Glomerular visceral epithelial cell (primary cell): ENCODE results near the gene SLC5A10.
"Not testable (repeated sequence)": the region's sequence is repeated elsewhere in the genome, so short reads cannot be mapped to it uniquely, and the experiment has no call there.

Source experiments
- DNase-seq: peaks from one replicate; pipeline ENCODE4 v3.0.0-alpha.2; 2016; ENCODE audit errors: extremely low spot score

SLC5A10 gene

GRCh38 chr17:19040350-19040749 is 88.4 kb downstream of the SLC5A10 start:
- DNase-seq = not testable (repeated sequence)

GRCh38 chr17:19041871-19042270 is 89.9 kb downstream of the SLC5A10 start:
- DNase-seq = not testable (repeated sequence)

GRCh38 chr17:19042369-19042768 is 90.4 kb downstream of the SLC5A10 start:
- DNase-seq = not testable (repeated sequence)

GRCh38 chr17:19043032-19043431 is 91.1 kb downstream of the SLC5A10 start:
- not testable (repeated sequence) for DNase-seq

GRCh38 chr17:19044643-19045042 is 92.7 kb downstream of the SLC5A10 start:
- DNase-seq = not testable (repeated sequence)

GRCh38 chr17:19046782-19047375 is 94.9 kb downstream of the SLC5A10 start, which contains the start of gene GRAP:
Gene GRAP (minus strand): TSS chr17:19046957. CDS start chr17:19046926, 31 bp downstream.
- not testable (repeated sequence) for DNase-seq

- not testable (repeated sequence) for DNase-seq
Observed at GRCh38 chr17:19047510-19047909, 95.5 kb downstream of the SLC5A10 start.

- DNase-seq = not testable (repeated sequence)
Observed at GRCh38 chr17:19048826-19049225, 96.9 kb downstream of the SLC5A10 start.

GRCh38 chr17:19055447-19055846 is 103.5 kb downstream of the SLC5A10 start:
- not testable (repeated sequence) for DNase-seq

- DNase-seq = not testable (repeated sequence)
Observed at GRCh38 chr17:19062009-19062717, 110.2 kb downstream of the SLC5A10 start.

GRCh38 chr17:19062718-19063325 is 110.9 kb downstream of the SLC5A10 start:
- not testable (repeated sequence) for DNase-seq

GRCh38 chr17:19063326-19063956 is 111.5 kb downstream of the SLC5A10 start:
- not testable (repeated sequence) for DNase-seq

GRCh38 chr17:19064378-19064777 is 112.4 kb downstream of the SLC5A10 start:
- DNase-seq = not testable (repeated sequence)

- DNase-seq = not testable (repeated sequence)
Observed at GRCh38 chr17:19070318-19071168, 118.6 kb downstream of the SLC5A10 start.
